NCI-H1694 treated with DMSO at 0.1 percent for 48 hours (cell line): Measurements from ENCODE around the gene ARAF.

Source experiments
- DNase-seq: peaks from one replicate; lab custom pipeline; 2025; lab: John Stamatoyannopoulos, UW

ARAF gene

GRCh38 chrX:47564438-47565085 is 3.6 kb downstream of the ARAF start:
- DNase-seq = no peak

GRCh38 chrX:47566841-47567240 is 5.8 kb downstream of the ARAF start:
- DNase-seq = no peak

- no peak for DNase-seq
Observed at GRCh38 chrX:47568656-47569295, 7.8 kb downstream of the ARAF start.

- no peak for DNase-seq
Observed at GRCh38 chrX:47570794-47571193, 9.8 kb downstream of the ARAF start.

- no peak for DNase-seq
Observed at GRCh38 chrX:47571215-47571614, 10.2 kb downstream of the ARAF start.

- no peak for DNase-seq
Observed at GRCh38 chrX:47571896-47572295, 10.9 kb downstream of the ARAF start.

- DNase-seq = no peak
Observed at GRCh38 chrX:47572773-47573340, 11.9 kb downstream of the ARAF start.

GRCh38 chrX:47573341-47574075 is 12.5 kb downstream of the ARAF start:
- DNase-seq = no peak

GRCh38 chrX:47574076-47574546 is 13.1 kb downstream of the ARAF start:
- no peak for DNase-seq

GRCh38 chrX:47574547-47575301 is 13.7 kb downstream of the ARAF start:
- no peak for DNase-seq

GRCh38 chrX:47576021-47576898 is 15.3 kb downstream of the ARAF start:
- no peak for DNase-seq

GRCh38 chrX:47577424-47577823 is 16.4 kb downstream of the ARAF start:
- no peak for DNase-seq

- DNase-seq = no peak
Observed at GRCh38 chrX:47577901-47578300, 16.9 kb downstream of the ARAF start.

- no peak for DNase-seq
Observed at GRCh38 chrX:47578692-47579091, 17.7 kb downstream of the ARAF start.

GRCh38 chrX:47579537-47579936 is 18.5 kb downstream of the ARAF start:
- no peak for DNase-seq

GRCh38 chrX:47581731-47582647 is 21.0 kb downstream of the ARAF start, which contains the start of gene TIMP1:
Gene TIMP1 (plus strand): TSS chrX:47582436. CDS start chrX:47583416, 980 bp downstream.
- DNase-seq = no peak

- DNase-seq = no peak
Observed at GRCh38 chrX:47583240-47583861, 22.3 kb downstream of the ARAF start.

- no peak for DNase-seq
Observed at GRCh38 chrX:47584714-47585113, 23.7 kb downstream of the ARAF start.

GRCh38 chrX:47585273-47585672 is 24.3 kb downstream of the ARAF start:
- DNase-seq = no peak
